Erythroblast (primary cell): ENCODE data around the gene MAEA.

ENCODE experiments used
- GATA1 ChIP-seq: IDR thresholded peaks from 2 replicates; pipeline ENCODE4 v1.6.1; 2011; ENCODE audit warnings: low read depth, mild to moderate bottlenecking, control low read depth, low read length, moderate library complexity
- POLR2A ChIP-seq: IDR thresholded peaks from 2 replicates; pipeline ENCODE4 v1.6.1; 2011; ENCODE audit warnings: mild to moderate bottlenecking, low read length

- TF ChIP-seq POLR2A (no peak), GATA1 (no peak)
Observed at GRCh38 chr4:1258457-1258856, 31.2 kb upstream of the MAEA start.
